NCI-H510A (cell line): ENCODE results near the gene TAF4B.

ENCODE experiments used
- DNase-seq: peaks from one replicate; lab custom pipeline; 2025; lab: John Stamatoyannopoulos, UW

TAF4B gene

DNA sequence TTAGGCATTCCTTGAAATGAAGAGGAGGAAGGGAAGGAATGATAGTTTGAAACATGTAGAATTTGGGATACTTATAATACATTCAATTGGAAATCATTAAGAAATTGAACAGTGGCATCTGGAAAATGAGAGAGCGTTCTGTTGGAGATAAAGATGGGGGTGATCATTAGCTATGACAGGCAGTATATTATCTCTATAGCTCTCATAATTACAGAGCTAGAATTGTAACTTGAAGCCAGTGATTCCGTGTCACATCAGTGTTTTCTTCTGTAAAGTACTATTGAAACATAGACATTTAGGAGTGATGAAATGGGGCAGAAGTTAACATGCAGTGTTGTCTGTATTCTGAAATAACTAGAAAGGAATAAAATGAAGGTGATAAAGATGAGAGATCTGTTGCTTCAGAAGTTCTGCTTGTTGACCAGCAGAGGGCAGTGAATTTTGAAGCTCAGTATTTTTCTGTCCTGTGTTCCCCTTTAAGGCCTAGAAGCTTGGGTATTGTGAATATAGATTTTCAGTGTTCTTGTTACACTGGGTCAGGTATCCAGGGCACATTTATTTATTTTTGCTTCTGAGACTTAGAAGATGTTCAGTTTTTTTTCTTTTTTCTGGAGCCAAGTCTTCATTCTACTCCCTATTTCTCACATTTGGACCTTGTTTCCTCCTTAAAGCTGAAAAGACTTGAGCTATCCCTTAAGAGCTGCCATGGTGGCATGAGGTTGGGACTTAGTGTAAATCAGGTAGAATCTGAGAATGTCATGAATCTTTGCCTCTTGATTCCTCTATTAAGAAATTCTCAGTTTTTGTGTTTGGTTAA lies 157.4 kb downstream of the TAF4B start:
- DNase-seq, result no peak

DNA sequence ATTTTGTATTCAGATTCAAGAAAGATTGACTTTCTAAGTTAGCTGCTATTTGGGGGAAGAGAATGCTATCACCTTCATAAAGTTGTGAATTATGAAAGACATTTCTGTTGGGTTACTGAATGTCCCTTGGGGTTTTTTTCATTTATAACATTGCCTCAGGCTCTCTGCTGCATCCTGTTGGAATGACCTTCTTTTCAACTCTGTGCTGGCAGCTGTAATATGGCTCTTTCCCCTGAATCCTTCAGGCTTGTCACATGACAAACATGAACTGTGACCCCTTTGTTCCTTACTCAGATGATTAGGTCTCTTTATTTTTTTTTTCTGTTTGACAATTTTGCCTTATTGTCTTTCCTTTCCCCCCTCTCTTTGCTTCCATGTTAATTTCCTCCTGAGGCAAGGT lies 159.8 kb downstream of the TAF4B start:
- DNase-seq, result no peak

GRCh38 chr18:26386441-26386840 lies 160.2 kb downstream of the TAF4B start:
- DNase-seq, result no peak

DNA sequence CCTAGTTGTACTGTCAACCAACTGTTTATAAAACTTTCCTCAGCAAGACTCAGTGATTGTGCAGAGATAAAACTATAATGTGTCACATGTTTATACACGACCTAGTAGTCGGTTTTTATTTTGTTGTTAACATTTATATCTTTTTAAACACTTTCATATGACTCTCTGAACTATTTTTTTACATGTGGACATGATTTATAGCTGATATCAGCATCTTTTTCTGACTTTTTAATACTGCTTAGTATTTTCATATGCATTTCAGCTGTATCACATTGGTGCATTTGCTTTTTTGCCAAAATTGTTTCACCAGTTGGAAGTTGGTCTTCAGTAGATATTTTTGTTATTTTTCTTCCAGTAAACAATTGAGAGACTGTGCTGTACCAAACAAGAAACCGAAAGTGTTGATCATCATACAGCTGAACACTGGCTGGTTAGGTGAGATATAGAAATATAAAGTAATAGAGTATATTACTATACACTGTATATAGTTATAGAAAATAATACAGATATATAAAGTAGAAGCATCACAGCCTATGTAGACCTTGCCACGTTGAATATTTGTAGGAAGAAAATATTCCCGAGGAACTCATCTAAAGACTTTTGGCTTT lies 167.9 kb downstream of the TAF4B start:
- no peak for DNase-seq

GRCh38 chr18:26397019-26397418 lies 170.8 kb downstream of the TAF4B start:
- DNase-seq, result no peak

DNA sequence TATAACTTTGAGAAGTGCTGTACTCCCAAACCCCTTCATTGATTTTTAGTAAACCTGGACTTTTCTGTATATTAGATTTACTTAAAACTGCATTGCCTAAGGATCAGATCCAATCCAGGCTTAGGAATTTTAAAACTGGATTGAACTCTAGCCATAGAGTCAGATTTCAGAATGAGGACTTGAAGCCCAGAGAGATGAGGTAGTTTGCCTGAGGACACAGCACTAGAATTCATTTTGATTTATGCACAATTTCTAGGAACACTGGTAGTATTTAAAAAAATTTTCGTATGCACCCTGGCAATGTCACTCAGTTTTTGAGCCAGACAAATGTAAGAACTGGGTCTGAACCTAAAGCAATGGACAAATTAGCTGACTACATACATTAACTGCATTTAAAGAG lies 177.2 kb downstream of the TAF4B start:
- no peak for DNase-seq

- no peak for DNase-seq
These were observed 179.1 kb downstream of the TAF4B start for GRCh38 chr18:26405190-26405801.

GRCh38 chr18:26406324-26406723 lies 180.1 kb downstream of the TAF4B start:
- no peak for DNase-seq

GRCh38 chr18:26406854-26407517 lies 180.7 kb downstream of the TAF4B start:
- no peak for DNase-seq

DNA sequence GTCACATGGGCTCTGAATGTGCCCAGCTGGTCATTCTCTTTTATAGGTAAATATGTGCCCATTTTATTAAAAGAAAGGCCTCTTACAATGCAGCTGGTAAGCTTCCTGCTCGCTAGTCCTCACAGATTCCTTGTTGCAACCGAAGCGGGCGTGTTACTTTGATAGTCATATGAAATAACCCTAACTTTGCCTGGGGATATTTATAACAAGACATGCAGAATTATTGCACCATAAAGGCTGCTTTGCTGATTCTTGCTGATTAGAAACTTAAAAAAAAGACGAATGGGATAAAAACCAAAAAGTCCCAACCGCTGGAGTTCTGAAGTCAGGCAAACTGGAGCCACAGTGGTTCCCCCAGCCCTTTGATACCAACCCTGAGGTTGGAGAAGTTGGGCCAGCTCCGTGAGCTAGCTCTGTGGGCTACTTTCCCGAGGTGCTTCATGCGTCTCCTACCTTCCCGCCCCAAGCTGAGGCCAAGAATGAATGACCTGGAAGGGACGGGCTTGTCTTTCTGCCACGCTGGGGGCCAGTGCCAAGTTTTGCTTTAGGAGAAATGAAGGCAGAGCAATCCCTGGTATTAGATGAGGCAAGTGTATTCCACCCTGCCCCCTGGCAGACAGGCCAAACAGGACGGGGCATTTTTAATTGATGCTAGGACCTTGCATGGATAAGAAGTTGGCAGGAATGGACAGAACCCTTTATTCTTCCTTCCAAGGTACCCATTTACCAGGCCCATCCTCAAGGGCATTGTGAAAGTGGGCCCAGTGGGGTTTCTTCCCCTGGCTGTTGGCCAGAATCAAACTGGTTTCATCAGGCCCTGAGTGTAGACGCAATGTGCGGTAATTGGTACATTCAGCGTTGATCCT lies 181.7 kb downstream of the TAF4B start:
- no peak for DNase-seq

GRCh38 chr18:26409091-26409490 lies 182.8 kb downstream of the TAF4B start:
- DNase-seq, result no peak

DNA sequence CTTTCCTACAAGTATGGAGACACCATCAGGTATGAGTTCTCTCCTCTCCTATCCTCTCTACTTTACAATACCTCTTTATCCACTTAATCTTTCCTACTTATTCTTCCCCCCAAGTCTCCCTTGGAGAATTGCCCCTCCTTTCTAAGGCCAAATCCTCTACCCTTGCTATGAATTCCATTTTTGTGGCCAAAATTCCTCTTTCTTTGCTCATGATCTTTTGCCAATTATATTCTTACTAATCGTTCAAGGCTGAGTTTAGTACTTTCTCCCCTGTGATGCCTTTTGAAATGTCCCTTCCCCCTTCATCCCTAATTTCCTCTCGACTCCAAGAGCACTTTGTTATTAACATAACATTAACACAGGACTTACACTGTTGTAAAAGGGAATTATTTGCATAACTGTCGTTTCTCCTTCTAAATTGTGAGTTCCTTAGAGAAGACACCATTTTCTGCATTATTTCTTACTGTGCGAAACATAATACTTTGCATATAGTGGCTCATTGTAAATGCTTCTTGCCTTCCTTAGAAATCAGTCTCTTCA lies 188.7 kb downstream of the TAF4B start:
- DNase-seq, result no peak

DNA sequence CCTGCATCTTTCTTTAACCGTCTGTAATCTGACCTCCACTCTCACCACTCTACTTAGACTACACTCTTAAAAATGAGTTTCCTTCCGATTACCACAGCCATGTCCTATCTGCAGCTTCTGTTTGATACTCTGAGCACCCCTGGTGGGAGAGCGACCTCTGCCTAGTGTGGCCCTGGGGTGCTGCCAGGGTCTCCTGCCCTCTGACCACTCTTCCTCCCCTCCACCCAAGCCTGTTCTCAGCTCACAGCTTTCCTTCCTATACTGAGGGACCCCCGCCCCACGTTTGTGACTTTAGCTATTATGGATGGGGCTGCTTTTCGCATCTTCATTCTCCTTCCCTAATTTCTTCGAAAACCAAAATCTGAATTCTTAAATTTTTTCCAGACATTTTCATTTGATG lies 189.4 kb downstream of the TAF4B start:
- no peak for DNase-seq

GRCh38 chr18:26416652-26417150 lies 190.5 kb downstream of the TAF4B start:
- DNase-seq, result no peak

- no peak for DNase-seq
These were observed 190.9 kb downstream of the TAF4B start for GRCh38 chr18:26417190-26417589.

GRCh38 chr18:26418225-26418624 lies 192.0 kb downstream of the TAF4B start:
- no peak for DNase-seq

DNA sequence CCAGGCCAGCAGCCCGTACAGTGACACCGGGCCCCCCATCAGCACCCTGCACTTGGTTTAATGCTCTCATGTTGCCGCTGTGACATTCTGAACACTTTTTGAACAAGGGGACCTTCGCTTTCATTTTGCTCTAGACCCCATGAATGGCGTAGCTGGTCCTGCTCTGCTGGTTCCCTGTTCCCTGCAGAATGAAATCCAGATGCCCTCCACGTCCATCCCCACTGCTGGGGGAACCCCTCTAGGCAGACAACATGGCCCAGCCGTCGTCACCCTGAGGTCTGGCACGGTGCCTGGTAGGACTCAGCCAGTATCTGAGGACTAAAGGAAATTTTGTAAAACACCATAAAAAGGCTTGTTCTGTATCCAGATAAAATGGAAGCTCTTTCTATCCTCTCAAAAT lies 193.5 kb downstream of the TAF4B start:
- no peak for DNase-seq

- DNase-seq, result no peak
These were observed 195.3 kb downstream of the TAF4B start for GRCh38 chr18:26421503-26421902.

GRCh38 chr18:26421931-26422330 lies 195.7 kb downstream of the TAF4B start:
- DNase-seq, result no peak

GRCh38 chr18:26422472-26423162 lies 196.4 kb downstream of the TAF4B start:
- no peak for DNase-seq
